SU-DHL-6 (cell line): ENCODE data around the gene CEP43.

ENCODE experiments used
- EZH2phosphoT487 ChIP-seq: fragments of 200-600 bp; sonication (generic), shearing (Covaris generic); conservative IDR thresholded peaks from 2 replicates; pipeline ENCODE4 v1.6.1; 2018; ENCODE audit warnings: mild to moderate bottlenecking, antibody characterized with exemption, low read length, moderate library complexity, mixed read lengths
- TF ChIP-seq, protein P1 (sequence below): fragments of 200-600 bp; sonication (generic); IDR thresholded peaks from one replicate; pipeline ENCODE4 v1.5.1; 2017; ENCODE audit warnings: antibody characterized with exemption, mild to moderate bottlenecking, low read length, moderate library complexity; ENCODE audit not compliant: insufficient read depth, poor library complexity, severe bottlenecking

DNA sequence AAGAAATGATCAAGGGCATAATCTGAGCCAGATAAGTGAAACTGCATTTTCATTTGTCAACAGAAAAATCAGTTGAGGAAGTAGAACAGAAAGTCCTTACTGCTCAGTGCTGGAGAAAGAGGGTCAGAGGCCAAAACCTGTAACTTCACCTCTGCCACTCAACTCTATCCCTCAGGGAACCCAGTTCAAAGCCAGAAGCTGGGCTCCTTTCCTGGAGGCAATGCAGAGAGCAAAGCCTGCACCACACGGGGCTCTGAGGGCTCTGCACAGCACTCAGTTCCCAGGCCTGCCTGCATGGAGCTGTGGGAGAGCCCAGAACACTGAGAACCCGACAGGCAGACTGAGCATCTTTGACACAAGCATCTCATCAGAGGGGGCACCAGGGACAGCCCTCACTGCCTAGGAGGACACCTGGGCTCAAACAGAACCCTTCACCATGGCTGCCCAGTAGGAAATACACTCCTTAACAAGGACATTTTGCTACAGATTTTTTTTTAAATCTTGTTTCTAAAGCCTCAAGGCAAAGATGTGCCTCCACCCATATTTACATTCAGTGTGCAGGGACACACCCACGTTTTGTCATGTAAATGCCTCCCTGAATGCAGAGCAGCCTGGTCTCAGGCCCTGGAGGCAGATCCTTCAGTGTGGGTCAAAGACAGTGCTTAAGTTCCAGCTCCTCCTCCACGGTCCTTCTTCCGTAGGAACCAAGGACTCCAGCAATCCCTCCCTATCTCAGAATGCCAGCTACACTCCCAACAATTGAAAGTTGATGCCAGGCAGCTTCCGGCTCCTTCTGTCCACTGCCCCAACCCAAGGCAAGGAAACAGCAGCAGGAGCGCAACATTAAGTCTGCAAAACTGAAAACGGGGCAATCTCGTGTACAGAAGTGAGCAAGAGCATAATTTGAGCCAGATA lies 49.4 kb upstream of the CEP43 start:
- TF ChIP-seq, protein P1, sequence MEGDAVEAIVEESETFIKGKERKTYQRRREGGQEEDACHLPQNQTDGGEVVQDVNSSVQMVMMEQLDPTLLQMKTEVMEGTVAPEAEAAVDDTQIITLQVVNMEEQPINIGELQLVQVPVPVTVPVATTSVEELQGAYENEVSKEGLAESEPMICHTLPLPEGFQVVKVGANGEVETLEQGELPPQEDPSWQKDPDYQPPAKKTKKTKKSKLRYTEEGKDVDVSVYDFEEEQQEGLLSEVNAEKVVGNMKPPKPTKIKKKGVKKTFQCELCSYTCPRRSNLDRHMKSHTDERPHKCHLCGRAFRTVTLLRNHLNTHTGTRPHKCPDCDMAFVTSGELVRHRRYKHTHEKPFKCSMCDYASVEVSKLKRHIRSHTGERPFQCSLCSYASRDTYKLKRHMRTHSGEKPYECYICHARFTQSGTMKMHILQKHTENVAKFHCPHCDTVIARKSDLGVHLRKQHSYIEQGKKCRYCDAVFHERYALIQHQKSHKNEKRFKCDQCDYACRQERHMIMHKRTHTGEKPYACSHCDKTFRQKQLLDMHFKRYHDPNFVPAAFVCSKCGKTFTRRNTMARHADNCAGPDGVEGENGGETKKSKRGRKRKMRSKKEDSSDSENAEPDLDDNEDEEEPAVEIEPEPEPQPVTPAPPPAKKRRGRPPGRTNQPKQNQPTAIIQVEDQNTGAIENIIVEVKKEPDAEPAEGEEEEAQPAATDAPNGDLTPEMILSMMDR = no peak
- TF ChIP-seq EZH2phosphoT487 = no peak
